GM18526 (cell line): ENCODE measurements around the gene SNAPIN.

ENCODE experiments used
- POLR2A ChIP-seq: IDR thresholded peaks from 3 replicates; pipeline ENCODE4 v1.6.1; 2011; ENCODE audit not compliant: insufficient read length; ENCODE audit errors: extremely low read depth

Gene SNAPIN

GRCh38 chr1:153652805-153653500 lies 5.5 kb upstream of the SNAPIN start:
- no peak for TF ChIP-seq POLR2A

- TF ChIP-seq POLR2A, result no peak
Observed at GRCh38 chr1:153655333-153655732, 3.2 kb upstream of the SNAPIN start.

- no peak for TF ChIP-seq POLR2A
Observed at GRCh38 chr1:153659175-153659534, 652 bp downstream of the SNAPIN start.

GRCh38 chr1:153659656-153660055 lies 1.2 kb downstream of the SNAPIN start:
- no peak for TF ChIP-seq POLR2A

GRCh38 chr1:153661111-153661708 lies 2.7 kb downstream of the SNAPIN start:
- TF ChIP-seq POLR2A, result no peak

GRCh38 chr1:153662269-153662668 lies 3.8 kb downstream of the SNAPIN start:
- TF ChIP-seq POLR2A, result no peak

- TF ChIP-seq POLR2A, result no peak
Observed at GRCh38 chr1:153663211-153663610, 4.7 kb downstream of the SNAPIN start.

- TF ChIP-seq POLR2A, result no peak
Observed at GRCh38 chr1:153667439-153667838, 8.9 kb downstream of the SNAPIN start.

GRCh38 chr1:153669606-153670005 lies 11.1 kb downstream of the SNAPIN start:
- TF ChIP-seq POLR2A, result no peak

GRCh38 chr1:153670257-153670858 lies 11.9 kb downstream of the SNAPIN start:
- no peak for TF ChIP-seq POLR2A

- TF ChIP-seq POLR2A, result peak; percentile 82
Observed at GRCh38 chr1:153670859-153671627, 12.5 kb downstream of the SNAPIN start, which contains the start of gene ILF2. TSS of gene ILF2 (minus strand) at chr1:153670993. CDS start at chr1:153670922, 71 bp downstream.

GRCh38 chr1:153673511-153673910 lies 15.0 kb downstream of the SNAPIN start:
- TF ChIP-seq POLR2A, result no peak

- TF ChIP-seq POLR2A, result no peak
Observed at GRCh38 chr1:153677718-153678518, 19.4 kb downstream of the SNAPIN start.

- no peak for TF ChIP-seq POLR2A
Observed at GRCh38 chr1:153678519-153679336, 20.2 kb downstream of the SNAPIN start, which contains the start of gene NPR1. TSS of gene NPR1 (plus strand) at chr1:153678688. CDS start at chr1:153679109, 421 bp downstream.

GRCh38 chr1:153679337-153680119 lies 21.0 kb downstream of the SNAPIN start:
- TF ChIP-seq POLR2A, result no peak
